Measurements from ENCODE around the gene ABCF2.

The ABCF2 gene

GRCh38 chr7:151187409-151188251, 39.4 kb downstream of the ABCF2 start:
- Histone ChIP-seq H3K79me2 (ENCODE audit: control insufficient read depth, insufficient read depth, low read length) (no peaks in the 10 kb centered on the region), H3K56ac (ENCODE audit: low read length) (no peak overlapping the region), H3K23ac (ENCODE audit: low read length) (no peak overlapping the region), H4K8ac (ENCODE audit: low read depth, low read length) (no peak overlapping the region), H3K27me3 (ENCODE audit: insufficient read depth, low read length, poor library complexity) (no peaks in the 10 kb centered on the region), H3K36me3 (ENCODE audit: control insufficient read depth, insufficient read depth, low read length) (no peaks in the 10 kb centered on the region), H3K9ac (ENCODE audit: low read length) (no peak overlapping the region), H2AK5ac (ENCODE audit: low read length) (no peak overlapping the region), H4K5ac (ENCODE audit: low read length) (no peak overlapping the region), H3K4me1 (ENCODE audit: control insufficient read depth, low read depth, low read length) (no peaks in the 10 kb centered on the region), H2BK5ac (ENCODE audit: low read length) (no peak overlapping the region), H2BK15ac (replicated peaks; ENCODE audit: low read depth) (no peak overlapping the region), H3K4me2 (ENCODE audit: low read length) (no peak overlapping the region), H3K79me1 (ENCODE audit: low read length) (no peaks in the 10 kb centered on the region), H3K4me3 (ENCODE audit: low read length) (no peak overlapping the region), H3K27ac (ENCODE audit: low read depth, low read length) (no peak overlapping the region), H3K4ac (ENCODE audit: low read depth, low read length) (no peak overlapping the region), H2BK120ac (ENCODE audit: low read depth, low read length) (no peak overlapping the region), H3K18ac (ENCODE audit: low read length) (no peak overlapping the region)
- DNase-seq: no peak
- WGBS (ENCODE audit: extremely low coverage, insufficient coverage, low lambda C conversion rate): no CpG with 5 or more reads among the region's 22 CpGs

DNA sequence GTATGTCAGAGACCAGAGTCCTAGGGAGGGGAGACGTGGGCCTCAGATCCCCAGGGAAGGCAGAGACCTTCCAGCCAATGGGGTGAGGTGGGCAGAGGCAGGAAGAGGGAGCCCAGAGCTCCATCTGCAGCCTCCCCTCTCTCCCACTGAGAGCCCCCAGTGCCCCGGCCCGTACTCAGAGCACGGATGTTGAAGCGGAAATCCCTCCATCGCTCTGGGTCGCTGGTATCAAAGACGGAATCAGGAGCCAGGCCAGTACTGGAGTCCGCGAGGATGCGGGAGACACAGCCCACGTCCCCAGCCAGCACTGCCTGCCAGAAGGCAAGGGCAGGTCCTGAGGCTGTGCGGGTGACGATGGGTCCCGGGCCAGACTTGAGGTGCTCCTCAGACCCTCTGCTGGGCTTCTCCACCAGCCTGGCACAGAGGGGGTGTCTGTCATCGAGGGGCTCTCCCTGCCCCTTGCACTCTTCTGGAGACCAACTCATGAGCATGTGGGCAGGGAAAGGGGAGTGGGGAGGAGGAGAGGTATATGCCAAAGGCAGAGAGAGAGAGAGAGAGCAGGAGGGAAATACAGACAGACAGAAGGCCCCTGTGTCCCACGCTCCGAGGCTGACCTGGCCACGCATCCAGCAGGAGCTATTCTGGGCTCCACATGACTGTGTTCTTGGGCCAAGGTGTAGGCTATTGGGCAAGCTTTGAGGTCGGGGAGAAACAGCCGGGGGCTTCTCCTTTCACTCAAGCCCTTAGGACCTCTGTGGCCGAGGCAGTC, 40.2 kb downstream of the ABCF2 start, which contains the start of gene ASB10:
TSS of gene ASB10 (minus strand) at position 611 of the 769 bp plus-strand sequence. CDS start at position 491, 120 bp downstream.
- Histone ChIP-seq H4K8ac (ENCODE audit: low read depth, low read length) (no peak within 1 kb of the TSS), H3K27me3 (ENCODE audit: insufficient read depth, low read length, poor library complexity) (no peaks in the 10 kb centered on the region)

GRCh38 chr7:151185762-151186639, 41.0 kb downstream of the ABCF2 start:
- DNase-seq: no peak
- Histone ChIP-seq H3K27ac (ENCODE audit: low read depth, low read length) (no peak overlapping the region), H2BK5ac (ENCODE audit: low read length) (no peak overlapping the region), H3K56ac (ENCODE audit: low read length) (no peak overlapping the region), H3K9ac (ENCODE audit: low read length) (no peak overlapping the region), H3K18ac (ENCODE audit: low read length) (no peak overlapping the region), H3K4ac (ENCODE audit: low read depth, low read length) (no peak overlapping the region), H3K4me1 (ENCODE audit: control insufficient read depth, low read depth, low read length) (no peaks in the 10 kb centered on the region), H3K4me3 (ENCODE audit: low read length) (no peak overlapping the region), H3K79me2 (ENCODE audit: control insufficient read depth, insufficient read depth, low read length) (no peaks in the 10 kb centered on the region), H4K8ac (ENCODE audit: low read depth, low read length) (no peak overlapping the region), H2AK5ac (ENCODE audit: low read length) (no peak overlapping the region), H3K23ac (ENCODE audit: low read length) (no peak overlapping the region), H2BK15ac (replicated peaks; ENCODE audit: low read depth) (no peak overlapping the region), H3K79me1 (ENCODE audit: low read length) (no peaks in the 10 kb centered on the region), H3K4me2 (ENCODE audit: low read length) (no peak overlapping the region), H2BK120ac (ENCODE audit: low read depth, low read length) (no peak overlapping the region), H3K36me3 (ENCODE audit: control insufficient read depth, insufficient read depth, low read length) (no peaks in the 10 kb centered on the region), H4K5ac (ENCODE audit: low read length) (no peak overlapping the region), H3K27me3 (ENCODE audit: insufficient read depth, low read length, poor library complexity) (no peaks in the 10 kb centered on the region)
- no CpG with 5 or more reads among the region's 16 CpGs for WGBS (ENCODE audit: extremely low coverage, insufficient coverage, low lambda C conversion rate)

More for the DNA sequence above, 40.2 kb downstream of the ABCF2 start, which contains the start of gene ASB10:
- no CpG with 5 or more reads among the region's 22 CpGs for WGBS (ENCODE audit: extremely low coverage, insufficient coverage, low lambda C conversion rate)
- no peaks in the 10 kb centered on the region for H3K4me1 ChIP-seq (ENCODE audit: control insufficient read depth, low read depth, low read length)
- no peak within 1 kb of the TSS for H2BK15ac ChIP-seq (replicated peaks; ENCODE audit: low read depth)
- no peak within 1 kb of the TSS for H3K18ac ChIP-seq (ENCODE audit: low read length)
- no peak within 1 kb of the TSS for H4K5ac ChIP-seq (ENCODE audit: low read length)
- H3K79me1 ChIP-seq (ENCODE audit: low read length): no peaks in the 10 kb centered on the region
- no peak within 1 kb of the TSS for H3K23ac ChIP-seq (ENCODE audit: low read length)
- DNase-seq: no peak
- H3K79me2 ChIP-seq (ENCODE audit: control insufficient read depth, insufficient read depth, low read length): no peaks in the 10 kb centered on the region
- H3K56ac ChIP-seq (ENCODE audit: low read length): no peak within 1 kb of the TSS
- no peak within 1 kb of the TSS for H3K9ac ChIP-seq (ENCODE audit: low read length)
- H3K27ac ChIP-seq (ENCODE audit: low read depth, low read length): no peak within 1 kb of the TSS
- no peak within 1 kb of the TSS for H3K4me3 ChIP-seq (ENCODE audit: low read length)
- no peak within 1 kb of the TSS for H3K4ac ChIP-seq (ENCODE audit: low read depth, low read length)
- H2AK5ac ChIP-seq (ENCODE audit: low read length): no peak within 1 kb of the TSS
- no peak within 1 kb of the TSS for H3K4me2 ChIP-seq (ENCODE audit: low read length)
- H3K36me3 ChIP-seq (ENCODE audit: control insufficient read depth, insufficient read depth, low read length): no peaks in the 10 kb centered on the region
- H2BK5ac ChIP-seq (ENCODE audit: low read length): no peak within 1 kb of the TSS
- no peak within 1 kb of the TSS for H2BK120ac ChIP-seq (ENCODE audit: low read depth, low read length)

DNA sequence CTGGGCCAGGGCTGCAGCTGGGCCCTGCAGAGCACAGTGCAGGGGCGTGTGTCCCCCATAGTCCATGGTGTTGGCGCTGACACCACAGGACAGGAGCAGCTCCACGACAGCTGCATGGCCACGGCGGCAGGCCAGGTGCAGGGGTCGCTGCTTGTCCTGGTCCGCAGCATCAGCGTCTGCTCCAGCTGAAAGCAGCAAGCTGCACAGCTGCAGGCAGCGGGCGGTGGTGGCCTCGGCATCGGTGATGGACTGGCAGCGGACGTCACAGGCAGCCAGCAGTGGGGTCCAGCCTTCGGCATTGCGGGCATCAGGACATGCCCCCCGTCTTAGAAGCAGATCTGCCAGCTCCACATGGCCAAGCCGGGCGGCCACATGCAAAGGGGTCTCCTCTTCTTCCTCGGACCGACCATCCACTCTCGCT, 46.0 kb downstream of the ABCF2 start:
- H3K79me1 ChIP-seq (ENCODE audit: low read length): no peaks in the 10 kb centered on the region
- H3K4ac ChIP-seq (ENCODE audit: low read depth, low read length): no peak overlapping the region
- H3K27ac ChIP-seq (ENCODE audit: low read depth, low read length): no peak overlapping the region
- no peak overlapping the region for H2AK5ac ChIP-seq (ENCODE audit: low read length)
- no peak for DNase-seq
- H3K18ac ChIP-seq (ENCODE audit: low read length): no peak overlapping the region
- no peak overlapping the region for H2BK5ac ChIP-seq (ENCODE audit: low read length)
- no peaks in the 10 kb centered on the region for H3K27me3 ChIP-seq (ENCODE audit: insufficient read depth, low read length, poor library complexity)
- H3K23ac ChIP-seq (ENCODE audit: low read length): no peak overlapping the region
- no peaks in the 10 kb centered on the region for H3K4me1 ChIP-seq (ENCODE audit: control insufficient read depth, low read depth, low read length)
- no peak overlapping the region for H3K4me3 ChIP-seq (ENCODE audit: low read length)
- no peak overlapping the region for H3K56ac ChIP-seq (ENCODE audit: low read length)
- no peak overlapping the region for H2BK15ac ChIP-seq (replicated peaks; ENCODE audit: low read depth)
- no peak overlapping the region for H4K5ac ChIP-seq (ENCODE audit: low read length)
- WGBS (ENCODE audit: extremely low coverage, insufficient coverage, low lambda C conversion rate): no CpG with 5 or more reads among the region's 22 CpGs
- no peak overlapping the region for H4K8ac ChIP-seq (ENCODE audit: low read depth, low read length)
- no peaks in the 10 kb centered on the region for H3K79me2 ChIP-seq (ENCODE audit: control insufficient read depth, insufficient read depth, low read length)
- H3K9ac ChIP-seq (ENCODE audit: low read length): no peak overlapping the region
- no peak overlapping the region for H2BK120ac ChIP-seq (ENCODE audit: low read depth, low read length)
- no peaks in the 10 kb centered on the region for H3K36me3 ChIP-seq (ENCODE audit: control insufficient read depth, insufficient read depth, low read length)
- H3K4me2 ChIP-seq (ENCODE audit: low read length): no peak overlapping the region

GRCh38 chr7:151179946-151180345, 47.1 kb downstream of the ABCF2 start:
- no CpG with 5 or more reads among the region's 4 CpGs for WGBS (ENCODE audit: extremely low coverage, insufficient coverage, low lambda C conversion rate)
- Histone ChIP-seq H3K36me3 (ENCODE audit: control insufficient read depth, insufficient read depth, low read length) (no peaks in the 10 kb centered on the region), H3K27me3 (ENCODE audit: insufficient read depth, low read length, poor library complexity) (no peaks in the 10 kb centered on the region)

More at GRCh38 chr7:151179946-151180345, 47.1 kb downstream of the ABCF2 start:
- no peaks in the 10 kb centered on the region for H3K79me1 ChIP-seq (ENCODE audit: low read length)
- H4K5ac ChIP-seq (ENCODE audit: low read length): no peak overlapping the region
- no peak overlapping the region for H2BK120ac ChIP-seq (ENCODE audit: low read depth, low read length)
- H3K4me2 ChIP-seq (ENCODE audit: low read length): no peak overlapping the region
- H2BK15ac ChIP-seq (replicated peaks; ENCODE audit: low read depth): no peak overlapping the region
- H3K4me1 ChIP-seq (ENCODE audit: control insufficient read depth, low read depth, low read length): no peaks in the 10 kb centered on the region
- H4K8ac ChIP-seq (ENCODE audit: low read depth, low read length): no peak overlapping the region
- H3K9ac ChIP-seq (ENCODE audit: low read length): no peak overlapping the region
- DNase-seq: no peak
- no peak overlapping the region for H3K4ac ChIP-seq (ENCODE audit: low read depth, low read length)
- no peak overlapping the region for H3K27ac ChIP-seq (ENCODE audit: low read depth, low read length)
- no peaks in the 10 kb centered on the region for H3K79me2 ChIP-seq (ENCODE audit: control insufficient read depth, insufficient read depth, low read length)
- no peak overlapping the region for H3K4me3 ChIP-seq (ENCODE audit: low read length)
- H3K18ac ChIP-seq (ENCODE audit: low read length): no peak overlapping the region
- no peak overlapping the region for H3K23ac ChIP-seq (ENCODE audit: low read length)
- no peak overlapping the region for H3K56ac ChIP-seq (ENCODE audit: low read length)
- no peak overlapping the region for H2AK5ac ChIP-seq (ENCODE audit: low read length)
- no peak overlapping the region for H2BK5ac ChIP-seq (ENCODE audit: low read length)

All from mesendoderm (in vitro differentiated cells).